ENCODE data around the gene ST3GAL6.
"Not testable (repeated sequence)": the region's sequence is repeated elsewhere in the genome, so short reads cannot be mapped to it uniquely, and the experiment has no call there.

ST3GAL6 gene

DNA sequence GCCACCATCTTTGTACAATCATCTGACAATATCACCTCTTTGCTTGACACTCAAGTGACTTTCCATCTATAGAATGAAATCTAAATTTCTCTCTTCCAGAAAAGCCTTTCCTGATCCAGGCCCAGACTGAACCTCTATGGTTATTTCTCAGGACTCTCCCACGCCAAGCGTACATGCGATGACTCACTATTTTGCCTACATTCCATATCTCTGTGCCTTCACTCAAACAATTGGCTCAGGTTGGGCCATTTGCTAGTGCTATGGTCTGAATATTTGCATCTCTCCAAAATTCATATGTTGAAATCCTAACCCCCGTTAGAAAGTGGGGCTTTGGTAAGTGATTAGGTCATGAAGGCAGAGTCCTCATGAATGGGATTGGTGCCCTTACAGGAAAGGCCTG lies 43.9 kb downstream of the ST3GAL6 start:
- no peak for DNase-seq

DNA sequence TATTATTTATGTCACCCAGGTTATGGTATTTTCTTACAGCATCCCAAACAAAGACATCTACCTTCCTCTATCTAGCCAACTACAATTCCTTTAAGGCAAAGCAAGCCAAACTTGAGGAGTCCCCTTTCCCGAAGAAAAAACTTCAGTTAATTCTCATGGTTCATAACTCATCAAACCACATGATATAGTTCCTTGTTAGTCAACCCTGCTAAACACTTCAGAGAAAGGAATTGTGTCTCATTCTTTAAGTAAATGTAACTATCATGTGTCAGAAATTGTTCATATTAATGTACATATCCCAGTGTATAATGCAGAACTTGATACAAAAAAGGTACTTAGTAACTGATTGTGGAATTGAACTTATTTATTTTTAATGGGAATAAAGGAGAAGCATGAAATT lies 44.4 kb downstream of the ST3GAL6 start:
- DNase-seq: no peak

GRCh38 chr3:98808071-98808470 lies 44.9 kb downstream of the ST3GAL6 start:
- no peak for DNase-seq

DNA sequence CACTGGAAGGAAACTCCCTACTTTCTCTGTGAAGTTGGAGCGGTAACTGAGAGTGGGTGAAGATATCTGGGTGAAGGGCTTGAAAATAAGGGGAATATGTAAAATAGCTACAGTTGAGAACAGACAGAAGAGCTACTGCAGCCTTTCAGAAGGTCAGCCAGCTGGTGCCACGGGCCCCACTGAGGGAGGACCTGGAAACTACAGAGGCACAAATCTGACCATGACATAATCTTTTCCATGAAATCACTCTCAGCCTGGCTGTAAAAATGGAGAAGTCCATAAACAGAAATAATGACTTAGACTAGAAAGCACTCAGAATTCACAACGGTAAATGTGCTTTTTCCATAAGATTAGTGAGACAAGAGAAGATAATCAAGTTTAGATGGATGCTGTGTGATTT lies 46.4 kb downstream of the ST3GAL6 start:
- no peak for DNase-seq

DNA sequence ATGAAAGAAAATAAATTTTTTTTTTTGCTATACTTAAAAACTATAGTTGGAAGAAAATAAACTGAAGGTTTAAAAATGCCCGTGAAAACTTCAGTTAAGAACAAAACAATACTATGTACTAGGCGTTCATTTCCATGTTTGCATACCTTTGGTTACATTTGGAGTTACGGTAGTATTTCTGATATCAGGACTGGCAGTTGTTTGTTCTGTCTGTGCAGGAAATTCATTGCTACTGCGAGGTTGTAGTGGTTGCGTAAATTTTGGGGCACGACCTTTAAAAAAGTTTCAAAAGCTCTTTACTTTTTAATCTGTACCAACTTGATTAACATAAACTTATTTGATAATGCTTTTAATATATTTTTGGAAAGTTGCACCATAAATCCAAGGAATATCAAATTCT lies 47.9 kb downstream of the ST3GAL6 start:
- DNase-seq: no peak

DNA sequence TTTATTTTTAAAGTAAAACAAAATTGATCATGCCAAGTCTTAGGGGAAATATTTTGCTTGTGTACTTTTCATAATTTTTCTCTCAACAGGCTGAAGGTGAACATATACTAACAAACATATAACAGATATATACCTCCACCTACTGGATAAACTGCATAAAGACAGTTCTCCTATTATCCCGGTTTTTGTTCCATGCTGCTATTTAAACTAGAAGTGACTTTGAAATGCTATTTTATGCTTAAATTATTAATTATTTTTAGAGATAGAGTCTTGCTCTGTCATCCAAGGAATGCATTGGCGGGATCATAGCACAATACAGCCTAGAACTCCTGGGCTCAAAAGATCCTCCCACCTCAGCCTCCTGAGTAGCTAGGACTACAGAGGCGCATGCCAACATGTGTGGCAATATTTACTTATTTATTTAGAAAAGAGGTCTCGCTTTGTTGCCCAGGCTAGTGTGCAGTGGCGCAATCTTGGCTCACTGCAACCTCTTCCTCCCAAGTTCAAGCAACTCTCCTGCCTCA lies 49.8 kb downstream of the ST3GAL6 start:
- peak in 1 of 5 experiments; percentile 22 for DNase-seq

DNA sequence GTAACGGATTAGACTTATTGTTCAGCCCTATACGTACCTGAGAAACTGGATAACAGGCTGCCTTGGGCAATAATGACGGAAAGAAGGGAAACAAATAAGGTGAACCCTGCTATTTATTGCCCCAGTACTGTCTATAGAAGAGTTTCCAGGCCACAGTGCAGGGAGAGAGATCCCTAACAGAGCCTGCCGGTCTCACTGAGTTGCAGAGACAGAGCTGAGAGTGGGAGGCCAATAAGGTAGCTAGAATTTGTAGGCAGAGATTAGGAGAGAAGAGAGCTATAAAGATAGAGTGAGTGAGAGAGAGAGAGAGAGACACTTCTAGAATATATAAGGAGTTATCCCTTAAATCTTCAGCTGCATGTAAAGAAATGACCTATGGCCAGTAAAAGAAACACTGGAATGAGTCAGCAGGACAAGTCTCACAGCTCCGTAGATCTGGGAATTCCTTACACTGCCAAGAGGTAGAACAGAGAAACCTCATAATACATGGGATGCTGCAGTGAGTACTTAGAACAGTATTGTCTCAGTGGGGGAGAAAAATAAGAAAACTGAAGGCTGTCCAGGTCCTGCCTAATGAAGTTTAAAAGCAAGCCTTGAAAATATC lies 51.8 kb downstream of the ST3GAL6 start:
- DNase-seq: no peak

GRCh38 chr3:98817547-98818041 lies 54.5 kb downstream of the ST3GAL6 start:
- peak in 1 of 5 experiments; percentile 45 for DNase-seq

DNA sequence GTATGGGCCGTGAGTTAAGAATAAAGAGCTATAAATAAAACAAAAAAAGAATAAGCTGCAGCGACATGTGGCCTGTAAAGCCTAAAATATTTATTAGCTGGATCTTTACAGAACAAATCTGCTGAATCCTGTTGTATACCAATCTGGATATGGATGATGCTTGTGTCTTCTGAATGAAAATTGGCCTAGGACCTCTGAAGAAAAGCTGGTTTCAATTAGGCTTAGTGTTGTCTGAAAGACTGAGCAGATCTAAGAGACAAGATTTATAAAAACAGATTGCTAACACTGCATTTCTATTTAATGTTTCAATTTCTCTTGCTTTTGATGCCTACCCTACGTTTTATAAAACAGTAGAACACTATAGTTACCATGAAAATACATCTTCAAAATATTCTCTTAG lies 57.9 kb downstream of the ST3GAL6 start:
- DNase-seq: no peak

DNA sequence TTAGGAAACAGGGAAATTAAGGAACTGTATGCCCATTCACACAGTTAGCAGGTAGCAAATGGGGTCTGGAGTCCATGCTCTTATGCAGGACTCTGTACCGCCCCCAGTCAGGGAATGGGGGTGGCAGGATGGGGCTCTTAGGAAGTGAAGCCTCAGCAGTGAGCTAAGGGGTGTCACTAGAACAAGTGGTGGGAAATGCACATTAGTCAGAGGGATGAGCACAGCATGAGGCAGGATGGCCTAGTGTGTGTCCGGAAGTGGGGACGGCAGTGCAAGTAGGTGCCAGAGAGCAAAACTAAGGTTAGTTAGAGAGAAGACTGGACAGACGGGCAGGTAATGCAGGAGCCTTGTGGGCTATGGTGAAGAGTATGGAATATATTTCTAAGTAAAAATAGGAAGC lies 60.7 kb downstream of the ST3GAL6 start:
- no peak for DNase-seq

DNA sequence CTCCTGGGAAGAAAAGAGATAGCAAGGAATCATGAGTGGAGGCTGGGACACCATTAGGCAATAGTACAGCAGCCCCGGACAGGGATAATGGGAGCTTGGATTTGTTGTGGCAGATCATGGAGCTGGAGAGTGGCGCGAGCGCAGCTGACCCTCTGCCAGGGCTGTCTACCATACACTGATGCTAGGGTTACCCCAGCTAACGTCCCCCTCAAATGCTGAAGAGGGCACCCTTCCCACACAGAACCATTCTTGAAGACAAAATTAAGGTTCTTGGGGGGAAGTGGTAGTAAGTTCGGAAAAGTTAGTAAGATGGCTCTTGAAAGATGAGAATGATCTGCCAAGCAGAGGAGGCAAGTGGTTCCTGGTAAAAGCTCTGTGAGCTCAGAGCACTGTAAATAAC lies 61.1 kb downstream of the ST3GAL6 start:
- DNase-seq: no peak

- no peak for DNase-seq
Measured at GRCh38 chr3:98826126-98826525, 63.0 kb downstream of the ST3GAL6 start.

DNA sequence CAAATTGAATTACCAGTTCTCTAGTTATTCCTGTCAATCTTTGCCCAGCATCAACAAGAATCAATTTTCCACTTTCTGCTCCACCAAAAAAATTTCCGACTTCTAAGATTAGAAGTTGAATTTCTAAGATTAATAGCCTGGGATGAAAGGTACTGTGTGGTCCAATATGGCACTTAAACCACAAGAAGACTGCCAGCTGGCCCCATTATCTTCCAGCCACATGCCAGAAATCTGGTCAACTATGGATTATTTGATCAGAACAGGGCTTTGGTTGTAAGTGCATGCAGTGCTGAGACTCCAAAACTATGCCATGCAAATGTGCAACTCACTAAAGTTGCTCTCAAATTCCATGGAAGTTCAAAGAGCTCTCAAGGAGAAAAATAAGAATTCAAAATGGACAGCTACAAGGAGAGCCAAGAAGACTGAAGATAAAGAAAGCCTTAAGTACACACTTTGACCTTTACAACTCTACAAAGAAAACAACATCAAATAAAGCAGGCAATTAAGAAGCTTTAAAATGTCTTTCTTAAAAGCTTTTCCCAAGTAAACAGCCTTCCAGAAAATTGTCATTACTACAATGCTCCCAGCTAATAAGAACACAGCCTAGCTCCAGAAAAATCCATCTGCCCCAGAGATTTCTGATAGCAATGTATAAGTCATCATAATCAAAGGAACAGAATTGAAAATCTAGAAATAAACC lies 64.2 kb downstream of the ST3GAL6 start:
- no peak for DNase-seq

DNA sequence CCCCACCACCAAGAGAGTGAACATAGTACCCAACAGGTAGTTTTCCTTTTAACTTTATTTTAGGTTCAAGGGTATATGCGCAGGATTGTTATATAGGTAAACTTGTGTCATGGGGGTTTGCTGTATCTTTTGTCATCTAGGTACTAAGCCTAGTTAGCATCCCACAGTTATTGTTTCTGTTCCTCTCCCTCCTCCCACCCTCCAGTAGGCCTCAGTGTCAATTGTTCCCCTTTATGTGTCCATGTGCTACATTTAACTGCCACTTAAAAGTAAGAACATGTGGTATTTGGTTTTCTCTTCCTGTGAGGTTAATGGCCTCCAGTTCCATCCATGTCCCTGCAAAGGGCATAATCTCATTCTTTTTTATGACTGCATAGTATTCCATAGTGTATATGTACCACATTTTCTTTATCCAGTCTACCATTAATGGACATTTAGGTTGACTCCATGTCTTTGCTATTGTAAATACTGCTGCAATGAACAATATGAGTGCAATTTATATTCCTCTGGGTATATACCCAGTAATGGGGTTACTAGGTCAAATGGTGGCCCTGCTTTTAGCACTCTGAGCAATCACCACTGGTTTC lies 66.2 kb downstream of the ST3GAL6 start:
- no peak for DNase-seq

DNA sequence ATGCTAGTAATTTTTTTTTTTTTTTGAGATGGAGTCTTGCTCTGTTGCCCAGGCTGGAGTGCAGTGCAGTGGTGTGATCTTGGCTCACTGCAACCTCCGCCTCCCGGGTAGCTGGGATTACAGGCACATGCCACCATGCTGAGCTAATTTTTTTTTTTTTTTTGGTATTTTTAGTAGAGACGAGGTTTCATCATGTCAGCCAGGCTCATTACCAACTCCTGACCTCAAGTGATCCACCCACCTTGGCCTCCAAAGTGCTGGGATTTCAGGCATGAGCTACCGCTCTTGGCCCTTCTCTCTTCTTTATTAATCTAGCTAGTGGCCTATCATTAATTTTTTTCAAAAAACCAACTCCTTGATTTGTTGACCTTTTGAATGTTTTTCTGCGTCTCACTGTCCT lies 67.9 kb downstream of the ST3GAL6 start:
- not testable (repeated sequence) for DNase-seq

DNA sequence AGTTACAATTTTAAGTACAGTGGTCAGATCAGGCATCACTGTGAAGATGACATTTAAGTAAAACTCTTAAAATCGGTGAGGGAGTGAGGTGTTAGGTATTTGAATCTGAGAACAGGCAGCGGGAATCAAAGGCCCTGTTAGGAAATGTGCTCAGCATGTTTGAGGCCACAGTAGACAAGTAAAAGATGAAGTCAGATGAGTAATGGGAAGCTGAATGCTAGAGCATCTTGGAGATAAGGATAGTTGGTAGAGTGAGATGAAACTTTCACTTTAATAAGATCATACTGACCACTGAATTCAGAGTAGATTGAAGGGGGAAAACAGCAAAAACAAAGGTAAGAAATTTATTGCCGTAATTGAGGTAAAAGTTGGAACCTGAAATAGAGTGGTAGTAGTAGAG lies 76.7 kb downstream of the ST3GAL6 start:
- no peak for DNase-seq

DNA sequence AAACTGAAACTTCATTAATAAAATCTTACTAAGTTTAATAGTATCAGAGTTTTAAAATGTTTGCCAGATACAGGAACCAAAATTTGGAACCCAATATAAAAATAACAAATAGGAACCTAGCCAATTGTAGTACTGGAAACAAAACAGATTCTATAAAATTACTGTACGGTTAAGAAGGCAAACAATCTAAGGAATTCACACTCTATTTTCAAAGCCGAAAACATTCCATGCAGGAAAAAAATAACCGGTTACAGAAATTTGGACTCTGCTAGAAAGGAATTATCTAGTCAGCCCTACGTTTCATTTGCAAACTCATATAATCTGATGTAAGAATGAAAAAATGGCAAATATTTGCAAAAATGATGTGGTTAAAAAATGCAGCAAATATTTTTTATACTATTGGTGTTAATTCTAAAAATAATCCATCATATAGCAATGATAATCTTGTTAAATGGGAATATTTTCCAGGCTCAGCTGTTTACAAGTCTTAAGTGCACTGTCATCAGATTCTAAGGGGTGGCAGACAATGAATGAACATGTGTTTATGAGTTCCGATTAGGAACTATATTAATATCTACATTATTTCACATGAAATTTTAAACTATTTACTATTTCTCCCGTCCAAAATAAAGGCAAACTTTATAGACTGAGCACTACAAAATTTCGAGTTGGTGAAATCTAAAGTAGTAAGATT lies 80.3 kb downstream of the ST3GAL6 start:
- no peak for DNase-seq

Data from T-helper 2 cell (primary cell).